ENCODE data around the gene ZNF804A.
"Not testable (repeated sequence)": the region's sequence is repeated elsewhere in the genome, so short reads cannot be mapped to it uniquely, and the experiment has no call there.

Gene ZNF804A

DNA sequence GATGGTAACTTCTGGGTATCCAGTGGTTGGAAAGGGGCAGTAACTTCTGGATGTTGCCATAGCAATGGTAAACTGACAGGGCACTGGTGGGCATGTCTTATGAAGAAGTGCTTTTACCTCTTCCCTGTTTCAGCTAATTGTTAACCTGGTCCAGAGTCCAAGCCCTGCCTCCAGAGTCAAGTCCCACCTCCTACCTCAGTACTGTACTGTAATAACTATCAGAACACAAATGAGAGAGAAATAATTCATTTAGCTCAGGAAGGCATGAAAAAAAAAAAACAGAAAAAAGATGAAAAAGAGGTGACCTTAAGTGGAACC is 237.0 kb downstream of the ZNF804A start:
- no peak for DNase-seq

DNA sequence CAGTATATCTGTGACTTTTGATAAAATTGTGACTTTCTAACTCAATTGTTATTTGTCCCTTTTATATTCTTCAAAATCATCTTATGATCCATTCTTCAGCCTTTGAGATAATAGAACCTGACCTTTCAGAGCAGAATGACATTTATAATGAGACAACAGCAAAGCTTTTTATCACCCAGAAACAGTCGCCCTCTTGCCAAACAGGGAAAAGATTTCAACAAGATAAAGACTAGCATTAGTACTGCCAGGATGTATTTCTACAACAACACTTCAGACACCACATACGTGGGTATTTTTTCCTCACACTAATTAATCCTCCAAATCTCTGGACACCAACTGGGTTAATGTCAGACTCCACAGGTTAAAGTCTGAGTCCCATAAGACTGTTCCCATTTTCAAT is 249.0 kb downstream of the ZNF804A start:
- DNase-seq: no peak

DNA sequence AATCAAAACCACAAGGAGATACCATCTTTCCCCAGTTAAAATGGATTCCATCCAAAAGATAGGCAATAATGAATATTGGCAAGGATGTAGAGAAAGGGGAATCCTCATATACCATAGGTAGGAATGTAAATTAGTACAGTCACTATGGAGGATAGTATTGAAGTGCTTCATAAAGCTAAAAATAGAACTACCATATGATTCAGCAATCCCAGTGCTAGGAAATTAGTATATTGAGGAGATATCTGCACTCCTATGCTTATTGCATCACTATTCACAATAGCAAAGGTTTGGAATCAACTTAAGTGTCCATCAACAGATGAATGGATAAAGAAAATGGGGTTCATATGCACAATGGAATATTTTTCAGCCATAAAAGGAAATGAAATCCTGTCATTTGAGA is 251.2 kb downstream of the ZNF804A start:
- DNase-seq: no peak

DNA sequence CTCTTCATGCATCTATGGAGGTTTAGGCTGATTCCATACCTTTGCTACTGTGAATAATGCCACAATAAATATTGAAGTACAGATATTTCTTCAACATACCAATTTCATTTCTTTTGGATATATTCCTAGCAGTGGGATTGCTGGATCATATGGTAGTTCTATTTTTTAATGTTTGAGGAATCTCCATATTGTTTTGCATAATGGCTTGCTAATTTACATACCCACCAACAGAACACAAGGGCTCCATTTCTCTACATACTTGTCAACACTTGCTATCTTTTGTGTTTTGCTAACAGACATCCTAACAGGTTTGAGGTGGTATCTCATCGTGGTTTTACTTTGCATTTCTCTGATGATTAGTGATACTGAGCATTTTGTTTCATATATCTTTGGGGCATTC is 253.2 kb downstream of the ZNF804A start:
- DNase-seq: no peak

DNA sequence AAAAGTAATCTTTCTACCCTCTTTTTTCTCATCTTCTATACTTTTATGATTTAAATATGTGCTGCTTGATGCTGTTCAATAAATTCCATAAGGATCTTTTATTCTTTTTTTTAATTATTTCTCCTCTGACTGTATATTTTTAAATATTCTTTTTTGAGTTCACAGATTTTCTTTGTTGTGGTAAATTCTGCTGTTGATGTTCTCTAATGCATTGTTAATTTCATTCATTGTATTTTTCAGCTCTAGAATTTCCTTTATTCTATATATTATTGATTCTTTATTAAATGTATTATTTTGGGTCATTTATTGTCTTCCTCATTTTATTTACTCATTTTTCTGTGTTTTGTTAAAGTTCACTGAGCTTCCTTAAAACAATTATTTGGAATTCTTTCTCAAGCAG is 260.9 kb downstream of the ZNF804A start:
- DNase-seq: no peak

DNA sequence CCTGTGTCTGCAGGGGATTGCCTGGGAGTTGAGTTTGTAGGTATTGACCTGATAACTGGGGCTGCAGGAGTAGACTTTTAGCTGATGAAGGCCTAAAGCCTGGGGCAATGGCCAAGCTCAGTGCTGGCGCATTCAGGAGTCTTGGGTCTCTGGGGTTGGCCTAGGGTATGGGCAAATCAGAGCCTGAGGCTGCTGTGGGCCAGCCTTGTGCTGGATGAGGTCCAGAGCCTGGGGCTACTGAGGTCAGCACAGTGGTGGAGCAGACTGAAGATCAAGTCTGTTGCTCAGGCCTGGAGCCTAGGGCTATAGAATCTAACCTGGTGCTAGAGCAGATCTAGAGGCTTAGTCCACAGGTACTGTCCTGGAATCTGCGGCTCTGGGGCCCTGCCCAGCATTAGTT is 262.4 kb downstream of the ZNF804A start:
- no peak for DNase-seq

DNA sequence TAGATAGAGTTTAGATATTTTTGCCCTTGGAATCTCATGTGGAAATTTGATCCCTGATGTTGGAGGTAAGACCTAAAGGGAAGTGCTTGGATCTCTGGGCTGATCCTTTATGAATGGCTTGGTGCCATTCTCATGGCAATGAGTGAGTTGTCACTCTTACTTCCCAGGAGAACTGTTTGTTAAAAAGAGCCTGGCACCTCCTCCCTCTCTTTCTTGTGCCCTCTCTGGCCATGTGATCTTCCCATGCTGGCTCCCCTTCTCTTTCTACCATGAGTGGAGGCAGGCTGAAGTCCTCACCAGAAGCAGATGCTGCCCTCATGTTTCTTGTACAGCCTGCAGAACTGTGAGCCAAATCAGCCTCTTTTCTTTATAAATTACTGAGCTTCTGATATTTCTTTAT is 276.9 kb downstream of the ZNF804A start:
- no peak for DNase-seq

DNA sequence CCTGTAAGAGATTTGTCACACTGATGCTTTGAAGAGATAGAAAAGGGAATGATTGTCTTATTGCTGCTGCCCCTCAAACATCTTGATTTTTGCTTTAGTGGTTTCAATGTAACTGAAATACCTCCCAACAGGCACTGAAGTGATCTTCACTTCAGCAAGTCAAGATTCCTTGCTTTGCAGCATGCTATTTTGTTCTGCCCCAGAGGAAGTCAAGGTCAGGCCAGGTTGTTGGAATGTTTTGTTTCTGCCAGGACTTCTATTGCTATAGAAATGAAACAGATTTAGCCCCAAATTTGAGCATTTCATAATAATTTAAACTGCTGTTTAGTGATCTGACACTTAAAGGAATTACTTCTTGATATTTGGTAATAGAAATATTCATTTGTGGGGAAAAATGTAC is 277.6 kb downstream of the ZNF804A start:
- DNase-seq: no peak

DNA sequence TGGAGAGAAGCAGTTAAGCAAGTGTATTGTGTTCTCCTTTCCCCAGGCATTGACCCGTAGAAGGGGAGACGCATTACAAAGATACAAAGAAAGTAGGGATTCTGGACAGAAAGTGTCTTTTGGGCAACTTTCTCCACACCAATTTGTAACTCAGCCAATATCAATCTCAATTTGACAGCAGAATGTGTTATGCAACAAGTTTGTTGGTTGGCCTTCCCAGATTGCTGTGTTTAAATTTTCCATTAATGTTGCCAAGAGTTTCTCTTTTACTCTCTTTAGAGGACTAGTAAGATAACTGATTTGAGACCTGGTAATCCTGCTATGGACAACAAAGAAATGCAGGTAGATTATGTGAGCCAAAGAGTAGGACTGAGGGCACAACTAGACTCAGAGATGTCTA is 279.6 kb downstream of the ZNF804A start:
- DNase-seq: no peak

DNA sequence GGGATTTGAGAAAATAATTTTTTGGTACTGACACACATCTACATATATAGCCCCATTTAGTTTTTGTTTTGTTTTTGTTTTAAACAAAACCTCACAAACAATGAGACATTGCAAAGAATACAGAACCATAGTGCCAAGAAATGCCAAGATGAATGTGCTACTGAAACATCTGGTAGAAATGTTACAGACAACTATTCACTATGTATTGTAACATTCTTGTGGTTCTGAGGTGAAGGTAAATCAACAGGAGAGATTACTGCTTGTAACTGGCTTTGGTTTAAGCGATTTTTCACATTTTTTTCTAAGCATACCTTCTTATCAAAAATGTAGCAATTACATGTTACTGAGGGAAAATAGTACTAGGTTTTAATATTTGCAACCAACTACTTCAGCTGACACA is 281.3 kb downstream of the ZNF804A start:
- DNase-seq: no peak

DNA sequence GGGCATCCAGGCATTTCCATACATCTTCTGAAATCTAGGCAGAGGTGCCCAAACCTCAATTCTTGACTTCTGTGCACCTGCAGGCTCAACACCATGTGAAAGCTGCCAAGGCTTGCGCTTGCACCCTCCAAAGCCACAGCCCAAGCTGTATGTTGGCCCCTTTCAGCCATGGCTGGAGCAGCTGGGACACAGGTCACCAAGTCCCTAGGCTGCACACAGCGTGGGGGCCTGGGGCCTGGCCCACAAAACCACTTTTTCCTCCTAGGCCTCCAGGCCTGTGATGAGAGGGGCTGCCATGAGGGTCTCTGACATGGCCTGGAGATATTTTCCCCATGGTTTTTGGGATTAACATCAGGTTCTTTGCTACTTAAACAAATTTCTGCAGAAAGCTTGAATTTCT is 288.3 kb downstream of the ZNF804A start:
- DNase-seq: not testable (repeated sequence)

DNA sequence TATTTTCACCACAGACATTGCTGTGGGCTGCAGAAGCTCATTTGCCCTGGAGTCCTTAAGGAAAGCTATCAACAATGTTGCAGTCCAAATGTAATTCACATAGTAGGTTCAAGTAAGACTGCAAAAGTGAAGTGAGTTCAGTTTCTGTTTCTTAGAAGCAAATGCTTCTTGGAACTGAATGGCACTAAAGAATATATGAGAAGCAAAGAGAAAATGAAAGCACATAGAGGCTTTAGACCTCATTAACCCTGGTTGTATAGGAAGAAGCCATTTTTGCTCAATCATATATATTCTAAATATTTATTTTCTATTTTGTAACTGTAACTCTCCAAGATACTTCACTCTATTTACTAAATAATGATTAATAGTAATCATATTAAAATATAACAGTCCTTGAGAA is 292.0 kb downstream of the ZNF804A start:
- DNase-seq: no peak

DNA sequence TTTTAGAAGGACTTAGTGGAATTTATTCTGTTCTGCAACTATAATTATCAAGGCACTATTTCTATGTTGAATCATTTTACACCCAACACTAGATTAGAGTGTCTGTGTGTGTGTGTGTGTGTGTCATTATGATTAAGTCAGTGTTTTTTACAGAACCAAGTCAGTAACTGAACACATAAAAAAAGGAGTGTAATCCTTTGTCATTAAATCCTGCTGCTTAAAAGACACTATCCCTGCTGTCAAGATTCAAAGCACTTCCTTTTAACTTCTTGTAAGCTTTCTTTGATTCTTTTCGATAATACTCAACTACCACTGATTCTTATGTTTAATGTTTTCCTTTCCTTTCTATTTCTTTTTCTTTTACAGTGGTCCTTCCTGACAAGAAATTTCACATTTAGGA is 306.7 kb downstream of the ZNF804A start:
- DNase-seq: no peak

DNA sequence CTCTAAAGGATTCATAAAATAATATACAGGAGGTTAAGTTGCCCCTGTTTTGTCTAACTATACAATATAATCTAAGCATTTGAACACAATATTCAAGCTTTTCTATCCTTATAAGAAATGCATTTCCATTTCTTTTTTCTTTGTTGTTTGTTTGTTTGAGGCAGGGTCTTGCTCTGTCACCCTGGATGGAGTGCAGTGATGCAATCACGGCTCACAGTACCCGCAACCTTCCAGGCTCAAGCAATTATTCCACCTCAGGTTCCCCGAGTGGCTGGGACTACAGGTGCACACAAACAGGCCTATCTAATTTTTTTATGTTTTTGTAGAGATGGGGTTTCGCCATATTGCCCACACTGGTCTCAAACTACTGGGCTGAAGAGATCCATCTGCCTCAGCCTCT is 307.8 kb downstream of the ZNF804A start:
- no peak for DNase-seq

DNA sequence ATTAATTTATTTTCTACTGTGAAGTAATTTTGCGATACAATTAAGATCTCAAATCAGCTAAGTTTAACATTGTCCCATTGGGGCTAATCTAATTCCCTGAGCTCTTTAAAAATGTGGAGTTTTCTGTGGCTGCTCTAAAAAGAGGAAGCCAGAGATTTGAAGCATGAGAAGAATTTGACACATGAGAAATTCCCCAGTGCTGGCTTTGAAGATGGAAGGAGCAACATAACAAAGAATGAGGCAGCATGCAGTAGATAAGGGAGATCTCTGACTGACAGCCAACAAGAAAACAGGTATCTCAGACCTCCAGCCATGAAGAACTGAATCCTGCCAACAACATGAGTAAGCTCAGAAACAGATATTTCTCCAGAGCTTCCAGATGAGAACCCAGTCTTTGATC is 308.4 kb downstream of the ZNF804A start:
- no peak for DNase-seq

DNA sequence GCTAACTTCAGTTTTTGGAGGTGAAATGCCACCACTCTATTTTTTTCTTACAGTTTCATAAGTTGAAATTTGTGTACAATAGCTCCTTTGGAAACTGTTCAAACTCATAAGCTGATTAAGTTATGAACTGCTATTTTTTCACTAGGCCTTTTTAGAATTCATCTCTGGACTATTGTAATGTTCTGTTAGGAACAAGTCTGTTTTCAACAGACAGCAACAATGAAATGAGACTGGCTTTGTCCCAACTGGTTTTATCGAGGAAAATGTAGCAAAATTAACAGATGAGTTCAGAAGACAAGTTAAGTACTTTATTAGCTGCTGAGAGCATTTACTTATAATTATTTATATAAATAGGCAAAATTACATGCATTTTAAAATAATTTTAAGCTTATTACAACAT is 310.6 kb downstream of the ZNF804A start:
- no peak for DNase-seq

DNA sequence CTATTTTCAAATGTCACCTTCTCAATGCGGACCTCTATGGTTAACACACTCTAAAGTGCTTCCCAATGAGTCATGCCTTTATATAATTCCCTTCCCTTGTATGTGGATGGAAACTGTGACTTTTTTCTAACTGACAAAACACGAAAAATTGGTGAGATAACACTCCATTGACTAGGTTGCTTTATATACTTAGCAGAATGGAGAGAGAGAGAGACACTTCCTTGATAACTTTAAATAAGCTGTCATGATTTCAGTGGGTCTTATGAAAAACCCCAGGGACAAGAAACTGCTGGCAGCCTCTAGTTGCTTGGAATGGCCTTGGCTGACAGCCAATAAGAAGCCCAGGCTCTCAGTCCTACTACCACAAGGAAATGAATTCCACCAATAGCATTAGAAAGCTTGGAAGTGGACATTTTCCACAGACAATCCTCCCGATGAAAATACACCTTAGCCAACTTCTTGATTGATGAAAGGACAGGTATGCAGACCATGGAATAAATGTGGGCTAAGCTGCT is 322.2 kb downstream of the ZNF804A start:
- no peak for DNase-seq

DNA sequence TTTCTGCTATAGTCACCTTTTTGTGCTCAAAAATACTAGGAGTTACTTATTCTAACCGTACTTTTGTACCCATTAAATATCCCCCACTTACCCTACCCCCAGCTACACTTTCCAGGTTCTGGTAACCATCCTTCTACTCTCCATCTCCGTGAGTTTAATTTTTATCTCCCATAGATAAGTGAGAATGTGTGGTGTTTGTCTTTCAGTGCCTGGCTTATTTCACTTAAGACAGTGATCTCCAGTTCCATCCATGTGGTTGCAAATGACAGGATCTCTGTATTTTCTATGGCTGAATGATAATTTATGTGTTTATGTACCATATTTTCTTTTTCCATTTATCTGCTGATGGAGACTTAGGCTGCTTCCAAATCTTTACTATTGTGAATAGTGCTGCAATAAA is 323.3 kb downstream of the ZNF804A start:
- DNase-seq: no peak

DNA sequence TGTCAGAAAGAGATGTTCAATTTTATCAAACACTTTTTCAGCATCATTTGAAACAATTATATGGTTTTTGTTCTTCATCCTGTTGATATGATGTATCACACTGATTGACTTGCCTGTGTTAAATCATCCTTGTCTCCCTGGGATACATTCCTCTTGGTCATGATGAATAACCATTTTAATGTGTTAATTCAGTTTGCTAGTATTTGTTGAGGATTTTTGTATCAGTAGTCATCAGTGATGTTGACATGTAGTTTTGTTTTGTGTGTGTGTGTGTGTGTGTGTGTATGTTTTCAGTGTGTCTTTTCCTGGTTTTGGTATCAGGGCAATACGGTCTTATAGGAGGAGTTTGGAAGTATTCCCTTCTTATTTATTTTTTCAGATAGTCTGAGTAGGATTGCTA is 325.4 kb downstream of the ZNF804A start:
- DNase-seq: no peak

DNA sequence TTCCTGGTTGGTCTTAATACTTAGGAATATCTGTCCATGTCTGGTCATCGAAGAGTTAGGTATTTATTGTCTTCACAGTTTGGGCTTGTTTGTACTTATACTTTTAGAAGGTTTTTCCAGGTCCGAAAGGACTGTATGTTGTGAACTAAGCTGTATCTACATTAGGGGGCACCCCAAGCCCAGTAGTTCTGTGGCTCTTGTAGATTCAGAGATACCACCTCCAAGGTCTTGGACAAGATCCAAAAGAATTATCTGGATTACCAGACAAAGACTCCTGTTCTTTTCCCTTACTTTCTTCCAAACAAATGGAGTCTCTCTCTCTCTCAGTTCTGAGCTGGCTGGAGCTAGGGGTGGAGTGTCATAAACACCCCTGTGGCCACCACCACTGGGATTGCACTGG is 328.7 kb downstream of the ZNF804A start:
- no peak for DNase-seq

DNA sequence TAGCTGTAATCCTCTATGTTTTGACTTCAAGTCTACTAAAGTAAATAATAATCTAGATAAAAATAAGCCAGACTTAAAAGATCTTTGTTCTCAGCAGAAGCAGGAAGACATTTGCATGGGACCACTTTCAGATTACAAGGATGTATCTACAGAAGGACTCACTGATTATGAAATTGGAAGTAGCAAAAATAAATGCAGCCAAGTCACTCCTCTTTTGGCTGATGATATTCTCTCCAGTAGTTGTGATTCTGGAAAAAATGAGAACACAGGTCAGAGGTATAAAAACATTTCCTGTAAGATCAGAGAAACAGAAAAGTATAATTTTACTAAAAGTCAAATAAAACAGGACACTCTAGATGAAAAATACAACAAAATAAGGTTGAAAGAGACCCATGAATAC is 338.4 kb downstream of the ZNF804A start:
- DNase-seq: no peak

DNA sequence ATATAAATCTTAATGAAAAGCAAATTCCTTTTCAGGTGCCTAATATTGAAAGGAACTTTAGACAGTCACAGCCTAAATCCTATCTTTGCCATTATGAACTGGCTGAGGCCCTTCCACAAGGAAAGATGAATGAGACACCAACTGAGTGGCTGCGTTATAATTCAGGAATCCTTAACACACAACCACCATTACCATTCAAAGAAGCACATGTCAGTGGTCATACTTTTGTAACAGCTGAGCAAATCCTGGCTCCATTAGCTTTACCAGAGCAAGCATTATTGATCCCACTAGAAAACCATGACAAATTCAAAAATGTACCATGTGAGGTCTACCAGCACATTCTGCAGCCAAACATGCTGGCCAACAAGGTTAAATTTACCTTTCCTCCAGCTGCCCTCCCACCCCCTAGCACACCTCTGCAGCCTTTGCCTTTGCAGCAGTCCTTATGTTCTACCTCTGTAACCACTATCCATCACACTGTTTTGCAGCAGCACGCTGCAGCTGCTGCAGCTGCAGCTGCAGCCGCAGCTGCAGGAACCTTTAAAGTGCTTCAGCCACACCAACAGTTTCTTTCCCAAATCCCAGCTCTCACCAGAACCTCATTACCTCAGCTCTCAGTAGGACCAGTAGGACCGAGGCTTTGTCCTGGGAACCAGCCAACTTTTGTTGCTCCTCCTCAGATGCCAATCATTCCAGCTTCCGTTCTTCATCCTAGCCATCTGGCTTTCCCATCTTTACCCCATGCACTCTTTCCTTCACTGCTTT is 340.1 kb downstream of the ZNF804A start:
- no peak for DNase-seq

DNA sequence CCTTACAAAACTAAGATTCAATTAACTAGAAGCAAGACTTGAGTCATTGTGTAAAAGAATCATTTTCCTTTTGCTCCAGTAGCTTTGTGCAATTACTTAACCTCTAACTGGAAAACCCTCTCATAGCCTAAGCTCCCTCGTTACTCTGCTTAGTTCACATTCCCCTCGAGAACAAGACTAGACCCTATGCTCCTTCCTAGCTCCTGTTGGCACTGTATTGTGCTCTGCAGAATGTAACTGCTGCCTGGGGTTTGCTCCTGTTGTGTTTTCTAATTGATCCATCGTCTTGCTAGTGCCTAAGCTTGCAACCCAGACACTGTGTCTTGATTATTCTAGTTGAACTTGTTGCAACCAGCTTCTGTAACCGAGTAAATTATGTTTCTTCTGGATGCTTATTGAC is 347.0 kb downstream of the ZNF804A start:
- DNase-seq: no peak

DNA sequence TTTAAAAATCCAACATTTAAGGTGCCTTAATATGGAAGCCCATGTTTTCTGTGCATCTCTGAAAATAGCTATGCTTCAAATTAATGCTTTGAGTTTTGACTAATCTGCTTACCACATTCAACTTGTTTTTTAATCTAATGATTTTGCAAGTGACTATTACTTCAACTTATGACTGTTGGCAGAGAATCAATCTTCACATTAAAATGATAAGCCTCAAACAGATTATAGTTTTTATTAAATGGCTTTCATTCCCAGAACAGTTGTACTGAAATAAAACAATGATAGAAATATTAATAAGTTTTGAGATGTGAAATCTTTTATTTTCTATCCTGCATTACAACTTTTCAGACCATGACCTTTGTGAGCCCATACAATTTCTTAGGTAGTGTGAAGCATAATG is 347.5 kb downstream of the ZNF804A start:
- DNase-seq: no peak

DNA sequence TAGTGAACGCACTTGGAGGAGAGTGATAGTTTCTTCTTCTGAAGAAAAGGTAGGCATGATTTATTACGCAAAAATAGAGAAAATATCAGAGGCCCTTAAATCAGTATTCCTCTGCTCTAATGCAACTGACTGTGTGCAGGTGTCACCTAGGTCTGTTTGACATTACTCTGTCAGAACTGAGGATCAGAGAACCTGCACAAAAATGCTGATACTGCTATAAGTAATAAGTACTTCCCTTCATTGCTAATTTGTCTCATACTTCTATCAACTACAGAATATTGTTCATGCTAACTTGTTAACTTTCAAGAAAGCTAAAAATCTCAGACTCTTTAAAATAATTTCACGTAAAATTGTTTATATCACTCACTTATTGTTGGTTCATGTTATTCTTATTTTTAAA is 358.5 kb downstream of the ZNF804A start:
- no peak for DNase-seq
